Neural crest cell (in vitro differentiated cells): Measurements from ENCODE around the gene PCDH9. TPM values are rescaled to one million over a fixed set of nuclear protein-coding genes. Genes with fewer than 3 reads are reported as not detected.

ENCODE experiments used
- DNase-seq: peaks from one replicate; pipeline ENCODE4 v3.0.0; 2021; ENCODE audit warnings: low read depth, mixed read lengths, low spot score
- H3K27ac Mint-ChIP-seq: one replicate; pipeline ENCODE4 v1.8.0; 2021; ENCODE audit warnings: mild to moderate bottlenecking, mixed read lengths; ENCODE audit not compliant: unreplicated experiment
- H3K27me3 Mint-ChIP-seq: 2 replicates; pipeline ENCODE4 v1.8.0; 2021; ENCODE audit warnings: low read depth, mild to moderate bottlenecking, mixed read lengths
- H3K36me3 Mint-ChIP-seq: 2 replicates; pipeline ENCODE4 v1.8.0; 2021; ENCODE audit warnings: low read depth, mild to moderate bottlenecking, mixed read lengths
- H3K4me1 Mint-ChIP-seq: 2 replicates; pipeline ENCODE4 v1.8.0; 2021; ENCODE audit warnings: mixed read lengths
- H3K4me3 Mint-ChIP-seq: one replicate; pipeline ENCODE4 v1.8.0; 2021; ENCODE audit warnings: mild to moderate bottlenecking, mixed read lengths
- H3K9me3 Mint-ChIP-seq: 2 replicates; pipeline ENCODE4 v1.8.0; 2021; ENCODE audit warnings: mixed read lengths
- total RNA-seq: library from RNA; stranded (reverse); gene quantifications from 2 replicates; pipeline ENCODE4 v1.2.1, GENCODE V29; 2021
- TF ChIP-seq, protein P1 (sequence below): fragments of 200-600 bp; sonication (generic); conservative IDR thresholded peaks from 2 replicates; pipeline ENCODE4 v1.5.0; 2021; ENCODE audit warnings: antibody characterized with exemption, mild to moderate bottlenecking

The PCDH9 gene
- total RNA-seq, 1 donor from 2014 or later: 6.3 TPM

DNA sequence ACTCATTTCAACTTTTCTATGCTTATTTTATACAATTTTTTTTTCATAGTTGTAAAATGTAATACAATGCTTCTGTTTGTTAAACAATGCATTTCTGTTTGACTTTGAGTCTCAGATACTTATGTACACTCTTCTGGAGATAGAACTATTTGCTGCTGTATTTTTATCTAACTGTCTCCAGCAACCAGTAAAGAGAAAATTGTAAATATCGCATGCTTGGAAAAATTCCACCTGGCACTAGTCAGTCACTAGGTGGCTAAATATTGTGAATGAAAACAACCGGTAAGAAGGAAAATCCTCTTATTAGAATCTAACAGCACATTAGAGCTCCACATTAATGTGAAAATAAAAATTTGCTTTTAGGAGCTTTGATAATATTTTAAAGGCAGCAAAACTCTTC, 876.5 kb downstream of the PCDH9 start:
- no peak overlapping the region for H3K4me3 Mint-ChIP-seq
- no peaks in the 10 kb centered on the region for H3K9me3 Mint-ChIP-seq
- no peaks in the 10 kb centered on the region for H3K36me3 Mint-ChIP-seq
- DNase-seq: no peak
- TF ChIP-seq, protein P1, sequence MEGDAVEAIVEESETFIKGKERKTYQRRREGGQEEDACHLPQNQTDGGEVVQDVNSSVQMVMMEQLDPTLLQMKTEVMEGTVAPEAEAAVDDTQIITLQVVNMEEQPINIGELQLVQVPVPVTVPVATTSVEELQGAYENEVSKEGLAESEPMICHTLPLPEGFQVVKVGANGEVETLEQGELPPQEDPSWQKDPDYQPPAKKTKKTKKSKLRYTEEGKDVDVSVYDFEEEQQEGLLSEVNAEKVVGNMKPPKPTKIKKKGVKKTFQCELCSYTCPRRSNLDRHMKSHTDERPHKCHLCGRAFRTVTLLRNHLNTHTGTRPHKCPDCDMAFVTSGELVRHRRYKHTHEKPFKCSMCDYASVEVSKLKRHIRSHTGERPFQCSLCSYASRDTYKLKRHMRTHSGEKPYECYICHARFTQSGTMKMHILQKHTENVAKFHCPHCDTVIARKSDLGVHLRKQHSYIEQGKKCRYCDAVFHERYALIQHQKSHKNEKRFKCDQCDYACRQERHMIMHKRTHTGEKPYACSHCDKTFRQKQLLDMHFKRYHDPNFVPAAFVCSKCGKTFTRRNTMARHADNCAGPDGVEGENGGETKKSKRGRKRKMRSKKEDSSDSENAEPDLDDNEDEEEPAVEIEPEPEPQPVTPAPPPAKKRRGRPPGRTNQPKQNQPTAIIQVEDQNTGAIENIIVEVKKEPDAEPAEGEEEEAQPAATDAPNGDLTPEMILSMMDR: no peak
- no peak overlapping the region for H3K27ac Mint-ChIP-seq
- no peaks in the 10 kb centered on the region for H3K27me3 Mint-ChIP-seq
- H3K4me1 Mint-ChIP-seq: peaks cover 4% of the 10 kb centered on the region

DNA sequence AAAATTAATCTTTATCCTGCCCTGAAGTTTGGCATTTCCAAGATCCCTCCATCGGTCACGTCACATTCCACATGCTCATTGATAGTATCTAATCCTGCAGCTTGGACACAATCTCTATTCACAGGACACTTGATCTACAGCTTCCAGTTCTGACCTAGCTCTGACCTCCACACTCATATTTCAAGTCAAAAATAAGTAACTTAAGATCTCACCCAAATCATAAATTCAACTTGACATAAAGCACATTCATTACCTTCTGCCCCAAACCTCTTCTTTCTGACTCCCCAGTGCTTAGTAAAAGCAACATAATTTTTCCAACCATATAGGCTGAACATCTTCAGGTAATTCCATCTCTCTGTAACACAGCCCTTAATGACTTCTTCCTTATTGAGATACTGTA, 880.2 kb downstream of the PCDH9 start:
- no peak for DNase-seq
- H3K4me3 Mint-ChIP-seq: no peak overlapping the region
- no peaks in the 10 kb centered on the region for H3K9me3 Mint-ChIP-seq
- H3K4me1 Mint-ChIP-seq: peaks cover 25% of the 10 kb centered on the region
- H3K36me3 Mint-ChIP-seq: no peaks in the 10 kb centered on the region
- TF ChIP-seq, protein P1: no peak
- no peak overlapping the region for H3K27ac Mint-ChIP-seq
- no peaks in the 10 kb centered on the region for H3K27me3 Mint-ChIP-seq

DNA sequence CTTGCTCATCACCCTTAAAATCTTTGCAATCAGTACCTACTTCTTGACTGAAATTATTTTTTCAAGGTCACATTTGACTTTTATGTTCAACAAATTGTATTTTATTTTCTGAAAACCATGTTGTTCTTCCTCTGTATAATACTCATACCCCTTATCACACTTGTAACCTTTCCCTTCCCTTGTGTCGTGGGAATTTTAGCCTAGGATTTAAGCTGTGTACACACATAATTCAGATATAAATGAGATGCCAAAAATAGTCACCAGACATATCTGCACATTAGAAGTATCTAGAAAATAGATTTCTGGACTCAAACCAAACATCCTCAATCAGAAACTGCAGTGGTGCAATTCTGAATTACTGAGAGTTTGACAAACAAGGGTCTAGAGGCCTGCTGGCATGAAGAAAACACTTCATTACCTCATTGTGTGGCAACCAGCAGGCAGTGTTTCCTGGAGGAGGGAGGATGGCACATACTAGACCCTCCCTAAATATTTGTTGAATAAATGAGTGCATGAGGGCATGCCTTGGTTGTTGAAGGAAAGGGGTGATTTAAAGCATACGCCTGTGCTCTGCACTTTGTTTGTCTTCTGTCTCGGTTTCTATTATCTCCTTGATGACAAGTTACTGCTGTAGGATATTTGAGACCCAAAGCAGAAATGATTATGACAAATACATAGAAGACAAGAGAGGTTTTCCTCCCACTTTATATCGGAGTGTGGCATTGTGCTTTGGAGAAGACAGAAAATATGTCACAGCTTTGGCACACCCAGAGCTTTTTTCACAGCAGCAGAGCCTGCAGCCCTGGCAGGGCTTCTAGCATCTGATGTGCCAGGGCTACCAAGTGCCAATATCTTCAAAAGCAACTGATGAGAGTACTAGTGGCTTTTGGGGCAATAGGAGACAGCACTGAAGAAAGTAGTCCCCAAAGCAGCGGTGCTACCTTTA, 881.1 kb downstream of the PCDH9 start:
- no peak for DNase-seq
- Mint-ChIP-seq H3K36me3 (no peaks in the 10 kb centered on the region), H3K4me3 (no peak overlapping the region), H3K4me1 (peaks cover 33% of the 10 kb centered on the region), H3K9me3 (peaks cover 2% of the 10 kb centered on the region), H3K27me3 (no peaks in the 10 kb centered on the region), H3K27ac (no peak overlapping the region)
- TF ChIP-seq, protein P1: no peak

DNA sequence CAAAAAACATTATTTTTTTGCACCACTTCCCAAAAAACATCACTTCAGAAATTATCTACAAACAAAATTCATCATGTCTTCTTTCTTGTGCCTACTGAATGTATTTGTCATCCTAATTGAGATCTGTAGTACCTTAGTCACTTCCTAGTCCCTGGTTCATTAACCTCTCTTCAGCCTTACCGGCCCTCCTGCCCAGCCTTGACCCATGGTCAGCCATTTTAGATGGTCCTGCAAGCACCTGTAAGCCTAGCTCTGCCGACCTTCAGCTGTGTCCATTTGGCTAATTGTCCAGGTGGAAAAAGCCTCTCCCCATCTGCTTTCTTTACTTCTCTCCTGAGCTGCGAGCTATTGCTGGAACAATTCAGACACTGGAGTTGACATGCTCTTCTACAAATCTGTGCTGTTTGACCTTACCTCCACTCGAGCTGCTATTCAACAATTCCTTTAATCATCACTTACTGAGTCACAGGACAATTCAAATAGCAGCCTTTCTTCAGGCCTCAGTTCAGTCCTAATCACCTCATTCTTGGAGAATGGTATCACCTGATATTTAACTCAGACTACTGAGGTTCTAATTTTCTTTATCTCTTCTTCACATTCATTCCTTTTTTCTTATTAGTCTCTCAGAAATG, 882.5 kb downstream of the PCDH9 start:
- H3K36me3 Mint-ChIP-seq: no peaks in the 10 kb centered on the region
- H3K27me3 Mint-ChIP-seq: no peaks in the 10 kb centered on the region
- no peak overlapping the region for H3K27ac Mint-ChIP-seq
- peaks cover 2% of the 10 kb centered on the region for H3K9me3 Mint-ChIP-seq
- H3K4me3 Mint-ChIP-seq: no peak overlapping the region
- DNase-seq: no peak
- peaks cover 38% of the 10 kb centered on the region for H3K4me1 Mint-ChIP-seq
- TF ChIP-seq, protein P1: no peak

DNA sequence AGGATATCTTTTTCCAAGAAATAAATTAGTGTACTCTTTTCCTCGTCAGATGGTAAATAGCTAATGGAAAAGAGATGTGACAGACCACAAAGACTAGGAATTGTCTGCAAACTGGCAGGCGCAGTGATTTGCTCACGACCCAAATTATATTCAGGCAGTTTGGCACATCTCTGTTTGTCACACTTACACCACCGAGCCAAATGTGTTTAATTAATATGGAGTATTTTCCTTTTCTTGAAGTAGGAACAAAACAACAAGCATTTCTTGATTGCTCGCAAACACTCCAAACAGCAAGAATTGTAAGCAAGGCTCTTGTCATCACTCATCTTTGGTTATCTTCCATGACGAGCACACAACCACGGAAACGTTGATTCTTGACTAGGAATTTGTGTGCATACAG, 884.2 kb downstream of the PCDH9 start:
- DNase-seq: no peak
- no peak overlapping the region for H3K4me3 Mint-ChIP-seq
- H3K27ac Mint-ChIP-seq: no peak overlapping the region
- TF ChIP-seq, protein P1: no peak
- H3K36me3 Mint-ChIP-seq: no peaks in the 10 kb centered on the region
- H3K27me3 Mint-ChIP-seq: no peaks in the 10 kb centered on the region
- peaks cover 2% of the 10 kb centered on the region for H3K9me3 Mint-ChIP-seq
- peaks cover 44% of the 10 kb centered on the region for H3K4me1 Mint-ChIP-seq
